Nephron progenitor cell (in vitro differentiated cells): ENCODE results near the gene MDH1B.

Experiments
- DNase-seq: peaks from one replicate; pipeline ENCODE4 v3.0.0; 2021
- H3K27ac Mint-ChIP-seq: 2 replicates; pipeline ENCODE4 v1.8.0; 2021; ENCODE audit warnings: mild to moderate bottlenecking, moderate library complexity, mixed read lengths
- H3K27me3 Mint-ChIP-seq: 2 replicates; pipeline ENCODE4 v1.8.0; 2021; ENCODE audit warnings: mild to moderate bottlenecking, low read depth, mixed read lengths; ENCODE audit not compliant: poor library complexity
- H3K36me3 Mint-ChIP-seq: 2 replicates; pipeline ENCODE4 v1.8.0; 2021; ENCODE audit warnings: low read depth, mixed read lengths
- H3K4me1 Mint-ChIP-seq: 2 replicates; pipeline ENCODE4 v1.8.0; 2021; ENCODE audit warnings: mixed read lengths
- H3K4me3 Mint-ChIP-seq: 2 replicates; pipeline ENCODE4 v1.8.0; 2021; ENCODE audit warnings: mild to moderate bottlenecking, moderate library complexity, mixed read lengths
- H3K9me3 Mint-ChIP-seq: 2 replicates; pipeline ENCODE4 v1.8.0; 2021; ENCODE audit warnings: mild to moderate bottlenecking, moderate library complexity, mixed read lengths
- CTCF ChIP-seq: fragments of 200-600 bp; sonication (generic); IDR thresholded peaks from 2 replicates; pipeline ENCODE4 v1.5.0; 2021; ENCODE audit warnings: antibody characterized with exemption

Gene MDH1B

GRCh38 chr2:206740800-206741199 lies 24.3 kb downstream of the MDH1B start:
- H3K27ac Mint-ChIP-seq: no peak overlapping the region
- no peak for TF ChIP-seq CTCF
- no peak for DNase-seq
- no peak overlapping the region for H3K4me3 Mint-ChIP-seq
- no peaks in the 10 kb centered on the region for H3K9me3 Mint-ChIP-seq
- no peaks in the 10 kb centered on the region for H3K36me3 Mint-ChIP-seq
- peaks cover 8% of the 10 kb centered on the region for H3K27me3 Mint-ChIP-seq
- peaks cover 9% of the 10 kb centered on the region for H3K4me1 Mint-ChIP-seq

GRCh38 chr2:206739271-206739670 lies 25.9 kb downstream of the MDH1B start:
- peaks cover 8% of the 10 kb centered on the region for H3K27me3 Mint-ChIP-seq
- peaks cover 9% of the 10 kb centered on the region for H3K4me1 Mint-ChIP-seq
- no peak overlapping the region for H3K27ac Mint-ChIP-seq
- DNase-seq: peak; percentile 33
- no peaks in the 10 kb centered on the region for H3K9me3 Mint-ChIP-seq
- no peaks in the 10 kb centered on the region for H3K36me3 Mint-ChIP-seq
- no peak overlapping the region for H3K4me3 Mint-ChIP-seq
- TF ChIP-seq CTCF: no peak

DNA sequence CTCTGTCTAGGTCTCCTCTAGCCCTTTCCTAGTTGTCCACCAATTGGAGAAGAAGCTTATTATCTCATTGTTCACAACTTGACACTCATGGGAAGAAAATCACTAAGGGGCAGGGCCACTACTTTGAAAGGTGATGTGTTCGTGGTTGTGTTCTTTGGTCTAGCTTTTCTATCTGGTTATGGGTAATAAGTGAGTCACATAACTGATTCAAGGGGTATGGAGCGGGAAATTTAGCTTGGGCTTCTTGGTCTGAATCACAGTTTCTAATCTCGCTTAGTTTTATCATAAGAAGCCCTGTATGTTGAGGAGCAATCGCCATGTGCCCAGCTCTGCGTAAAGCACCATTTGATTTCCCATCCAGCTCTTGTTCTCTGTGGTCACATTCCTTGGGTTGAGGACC lies 28.2 kb downstream of the MDH1B start:
- Mint-ChIP-seq H3K27me3 (peaks cover 11% of the 10 kb centered on the region), H3K4me3 (no peak overlapping the region), H3K27ac (no peak overlapping the region), H3K36me3 (no peaks in the 10 kb centered on the region), H3K9me3 (no peaks in the 10 kb centered on the region), H3K4me1 (peaks cover 9% of the 10 kb centered on the region)
- no peak for DNase-seq
- TF ChIP-seq CTCF: no peak

DNA sequence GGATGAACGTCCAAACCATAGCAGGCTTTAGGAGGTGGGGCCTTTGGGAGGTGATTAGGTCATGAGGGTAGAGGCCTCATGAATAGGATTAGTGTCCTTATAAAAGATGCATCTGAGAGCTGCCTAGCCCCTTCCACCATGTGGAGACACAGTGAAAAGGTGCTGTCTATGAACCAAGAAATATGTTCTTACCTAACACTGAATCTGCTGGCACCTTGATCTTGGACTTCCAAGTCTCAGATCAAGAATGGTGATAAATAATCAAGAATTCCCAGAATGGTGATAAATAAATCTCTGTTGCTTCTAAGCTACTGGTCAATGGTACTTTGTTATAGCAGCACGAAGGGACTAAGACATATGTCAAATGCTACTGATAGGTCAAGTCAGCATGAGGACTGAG lies 31.8 kb downstream of the MDH1B start:
- Mint-ChIP-seq H3K36me3 (no peaks in the 10 kb centered on the region), H3K27ac (no peak overlapping the region), H3K9me3 (peaks cover 4% of the 10 kb centered on the region), H3K27me3 (peaks cover 15% of the 10 kb centered on the region), H3K4me1 (no peaks in the 10 kb centered on the region), H3K4me3 (no peak overlapping the region)
- no peak for DNase-seq
- TF ChIP-seq CTCF: no peak

DNA sequence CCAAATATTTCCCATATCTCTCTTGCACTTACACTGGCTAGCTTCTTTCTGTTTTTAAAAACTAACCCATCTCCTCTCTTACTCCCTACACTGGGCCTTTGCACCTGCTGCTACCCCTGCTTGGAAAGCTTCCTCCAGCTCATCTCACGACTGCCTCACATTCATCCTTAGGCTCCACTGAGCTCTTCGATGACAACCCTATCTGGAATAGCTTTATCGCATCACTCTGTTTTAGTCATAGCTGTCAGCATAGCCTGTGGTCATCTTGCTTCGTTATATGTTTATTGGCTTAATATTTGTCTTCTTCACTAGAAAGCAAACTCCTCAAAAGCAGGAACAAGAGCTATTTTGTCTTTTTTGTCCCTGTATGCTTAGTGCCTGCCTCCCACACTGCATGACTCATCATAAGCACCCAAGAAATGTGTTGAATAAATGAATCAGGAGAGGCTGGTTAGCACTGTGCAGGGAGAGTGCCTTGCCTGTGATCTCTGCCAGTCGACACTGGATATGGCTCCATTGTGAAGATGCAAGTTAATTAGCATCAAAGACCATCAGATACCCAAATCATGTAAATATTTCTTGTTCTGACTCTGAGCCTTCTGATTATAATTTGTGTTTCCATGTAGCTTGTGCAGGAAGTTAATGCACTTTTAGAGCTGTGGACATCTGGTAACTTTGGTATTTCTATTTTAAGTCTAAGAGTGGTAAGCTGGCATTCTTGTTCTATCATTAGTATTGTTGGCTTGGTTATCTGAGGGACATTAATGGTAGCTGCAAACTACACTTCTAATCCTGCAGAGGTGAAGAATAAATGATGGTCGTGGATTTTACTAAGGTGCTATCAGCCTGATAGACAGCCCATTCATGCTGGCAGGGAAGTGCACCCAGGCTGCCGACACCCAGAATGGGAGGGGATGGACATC lies 36.6 kb downstream of the MDH1B start:
- H3K36me3 Mint-ChIP-seq: no peaks in the 10 kb centered on the region
- H3K9me3 Mint-ChIP-seq: peaks cover 4% of the 10 kb centered on the region
- H3K27me3 Mint-ChIP-seq: peaks cover 19% of the 10 kb centered on the region
- no peak overlapping the region for H3K27ac Mint-ChIP-seq
- TF ChIP-seq CTCF: no peak
- no peak overlapping the region for H3K4me3 Mint-ChIP-seq
- no peak for DNase-seq
- no peaks in the 10 kb centered on the region for H3K4me1 Mint-ChIP-seq

GRCh38 chr2:206727287-206727686 lies 37.8 kb downstream of the MDH1B start:
- Mint-ChIP-seq H3K4me3 (no peak overlapping the region), H3K27ac (no peak overlapping the region), H3K4me1 (no peaks in the 10 kb centered on the region), H3K27me3 (peaks cover 19% of the 10 kb centered on the region), H3K9me3 (peaks cover 5% of the 10 kb centered on the region), H3K36me3 (no peaks in the 10 kb centered on the region)
- DNase-seq: no peak
- TF ChIP-seq CTCF: no peak
